Mucosa of descending colon (tissue), 3 donors: ENCODE measurements around the gene FAM3A. TPM values are rescaled to one million over a fixed set of nuclear protein-coding genes. Genes with fewer than 3 reads are reported as not detected.

ENCODE experiments used
- ATAC-seq: fragments of 200-7000 bp; cut with Tn5 transposase; one replicate; pipeline ENCODE4 v1.9.1; 2020; ENCODE audit warnings: mild to moderate bottlenecking, moderate library complexity
- DNase-seq, 3 donors: peaks; one replicate each; pipeline ENCODE4 v3.0.0-alpha.2; 2020
- H3K36me3 ChIP-seq: fragments of 200-600 bp; one replicate; pipeline ENCODE4 v1.8.0; 2021; ENCODE audit warnings: low read depth, mild to moderate bottlenecking
- H3K4me1 ChIP-seq: fragments of 200-600 bp; one replicate; pipeline ENCODE4 v1.8.0; 2021; ENCODE audit warnings: low read depth, mild to moderate bottlenecking
- H3K4me3 ChIP-seq: fragments of 200-600 bp; one replicate; pipeline ENCODE4 v1.8.0; 2021; ENCODE audit warnings: mild to moderate bottlenecking
- H3K9me3 ChIP-seq: fragments of 200-600 bp; one replicate; pipeline ENCODE4 v1.8.0; 2021; ENCODE audit warnings: mild to moderate bottlenecking
- CTCF ChIP-seq: fragments of 200-600 bp; IDR thresholded peaks from one replicate; pipeline ENCODE4 v1.8.0; 2022; ENCODE audit warnings: antibody characterized with exemption, mild to moderate bottlenecking
- intact Hi-C, 2 donors: fragments of 100-400 bp; cut with DNase I in 1 of 2; cut with micrococcal nuclease in 1 of 2; formaldehyde crosslinking; loops; one replicate each; pipeline versions ENCODE4 v1.11.0 to v1.11.1; 2022; cut with DNase I, micrococcal nuclease
- total RNA-seq, 3 donors: library from RNA; stranded (reverse); fragmentation: NEBNext Ultra II Directional in 2 of 3; extraction: Animal tissue kit (Norgen Biotek cat#: 25700) in 2 of 3; gene quantifications; one replicate each; pipeline versions ENCODE4 v1.2.1 to v1.2.4, GENCODE V29; 2021 to 2023
- donor health status: DM: no; HTN: no; CAD: no; lungs with moderate emphysema.
- donor health status: DM: no; HTN: no; CAD: no.
- donor health status: DM: no; HTN: yes; CAD: no.

The FAM3A gene
- total RNA-seq, 3 donors from 2014 or later, result 52.5 to 75.6 (median 64.8) TPM

- TF ChIP-seq CTCF, result no peak
- no peak for DNase-seq
- H3K9me3 ChIP-seq, result no peaks in the 10 kb centered on the region
- peak overlapping the region; percentile 36 for H3K4me3 ChIP-seq
- no peaks in the 10 kb centered on the region for H3K4me1 ChIP-seq
- no peaks in the 10 kb centered on the region for H3K36me3 ChIP-seq
- intact Hi-C loops, result no loop called here
- no peak for ATAC-seq
These were observed 31.9 kb upstream of the FAM3A start for GRCh38 chrX:154548028-154548316.

GRCh38 chrX:154547245-154548027, 31.4 kb upstream of the FAM3A start, which contains the start of gene IKBKG:
Gene IKBKG (plus strand): TSS chrX:154547620. CDS start chrX:154552003, 4,383 bp downstream.
- H3K4me3 ChIP-seq, result peak within 1 kb of the TSS; percentile 36

GRCh38 chrX:154546354-154547244, 30.6 kb upstream of the FAM3A start, which contains the start of gene G6PD:
Gene G6PD (minus strand): TSS chrX:154546846. CDS start chrX:154546155, 691 bp downstream.
- Histone ChIP-seq H3K36me3 (no peaks in the 10 kb centered on the region), H3K4me3 (peak within 1 kb of the TSS; percentile 36), H3K4me1 (no peaks in the 10 kb centered on the region), H3K9me3 (no peaks in the 10 kb centered on the region)
- intact Hi-C loops, result no loop called here
- ATAC-seq (peak; percentile 88), DNase-seq (peak in 2 of 3 donors; percentile 77 to 88)
- no peak for TF ChIP-seq CTCF

More at GRCh38 chrX:154547245-154548027, 31.4 kb upstream of the FAM3A start, which contains the start of gene IKBKG:
- Histone ChIP-seq H3K36me3 (no peaks in the 10 kb centered on the region), H3K9me3 (no peaks in the 10 kb centered on the region), H3K4me1 (no peaks in the 10 kb centered on the region)
- no peak for TF ChIP-seq CTCF
- intact Hi-C loops, result no loop called here
- DNase-seq, result peak; percentile 92 to 94 (median 94)
- ATAC-seq, result peak; percentile 93

- Histone ChIP-seq H3K36me3 (no peaks in the 10 kb centered on the region), H3K4me1 (no peaks in the 10 kb centered on the region), H3K9me3 (no peaks in the 10 kb centered on the region), H3K4me3 (no peak overlapping the region)
- intact Hi-C loops, result no loop called here
- DNase-seq, result peak in 2 of 3 donors; percentile 22 to 53
- TF ChIP-seq CTCF, result no peak
- ATAC-seq, result no peak
These were observed 29.7 kb upstream of the FAM3A start for GRCh38 chrX:154545673-154546274.

GRCh38 chrX:154542723-154543424, 26.8 kb upstream of the FAM3A start:
- Histone ChIP-seq H3K36me3 (no peaks in the 10 kb centered on the region), H3K9me3 (no peaks in the 10 kb centered on the region), H3K4me1 (no peaks in the 10 kb centered on the region), H3K4me3 (no peak overlapping the region)
- no peak for DNase-seq
- intact Hi-C loops, result no loop called here
- ATAC-seq, result no peak
- TF ChIP-seq CTCF, result no peak
